ENCODE results near the gene BTNL2. TPM values are rescaled to one million over a fixed set of nuclear protein-coding genes. Genes with fewer than 3 reads are reported as not detected.
A peak's percentile ranks its signal among the peaks of the same experiment; 100 is the strongest.

The BTNL2 gene
- polyA plus RNA-seq, 1 experiment: not detected

- H3K27me3 ChIP-seq (ENCODE audit: control insufficient read depth, insufficient read depth, low read length): peaks cover 3% of the 10 kb centered on the region
- no peaks in the 10 kb centered on the region for H3K36me3 ChIP-seq (ENCODE audit: control insufficient read depth, insufficient read depth, low read length)
- no peak for DNase-seq (ENCODE audit: low read depth)
- peak; percentile 96 for TF ChIP-seq CTCF (IDR thresholded peaks at IDR 0.05; ENCODE audit: insufficient read depth, low read depth, low read length)
- ChIA-PET POLR2A (no interaction called here), CTCF (interaction anchor here (0.7 to 5.5 kb wide), 12 partner anchors 9 to 453 kb away, joined by 3 to 53 read pairs (median 4); partner anchors contain the start of gene BTNL2)
- no peak overlapping the region for H3K4me3 ChIP-seq (ENCODE audit: low read depth, low read length)
These were observed 8.6 kb upstream of the BTNL2 start for GRCh38 chr6:32415521-32416019.

- POLR2A ChIA-PET: no interaction called here
- H3K4me3 ChIP-seq (ENCODE audit: low read depth, low read length): no peak overlapping the region
These were observed 6.6 kb upstream of the BTNL2 start for GRCh38 chr6:32413427-32414047.

GRCh38 chr6:32411566-32412327 is 4.8 kb upstream of the BTNL2 start:
- H3K36me3 ChIP-seq (ENCODE audit: control insufficient read depth, insufficient read depth, low read length): no peaks in the 10 kb centered on the region
- peaks cover 5% of the 10 kb centered on the region for H3K27me3 ChIP-seq (ENCODE audit: control insufficient read depth, insufficient read depth, low read length)
- no peak for DNase-seq (ENCODE audit: low read depth)
- ChIA-PET CTCF (interaction anchor here (0.8 to 5.5 kb wide), 5 partner anchors 13 to 382 kb away, joined by 3 to 46 read pairs (median 25); no protein-coding TSS in a partner anchor), POLR2A (no interaction called here)
- TF ChIP-seq CTCF (IDR thresholded peaks at IDR 0.05; ENCODE audit: insufficient read depth, low read depth, low read length): no peak
- H3K4me3 ChIP-seq (ENCODE audit: low read depth, low read length): no peak overlapping the region

More at GRCh38 chr6:32413427-32414047, 6.6 kb upstream of the BTNL2 start:
- peak; percentile 93 for TF ChIP-seq CTCF (IDR thresholded peaks at IDR 0.05; ENCODE audit: insufficient read depth, low read depth, low read length)
- peak; percentile 3 for DNase-seq (ENCODE audit: low read depth)
- H3K27me3 ChIP-seq (ENCODE audit: control insufficient read depth, insufficient read depth, low read length): peaks cover 3% of the 10 kb centered on the region
- CTCF ChIA-PET: interaction anchor here (0.6 to 5.5 kb wide), 30 partner anchors 10 to 662 kb away, joined by 3 to 53 read pairs (median 6); partner anchors contain the start of genes BTNL2, HLA-DMA and HLA-DPB1
- no peaks in the 10 kb centered on the region for H3K36me3 ChIP-seq (ENCODE audit: control insufficient read depth, insufficient read depth, low read length)

GRCh38 chr6:32410906-32411305 is 3.9 kb upstream of the BTNL2 start:
- no peak for DNase-seq (ENCODE audit: low read depth)
- H3K4me3 ChIP-seq (ENCODE audit: low read depth, low read length): no peak overlapping the region
- peaks cover 5% of the 10 kb centered on the region for H3K27me3 ChIP-seq (ENCODE audit: control insufficient read depth, insufficient read depth, low read length)
- no peak for TF ChIP-seq CTCF (IDR thresholded peaks at IDR 0.05; ENCODE audit: insufficient read depth, low read depth, low read length)
- POLR2A ChIA-PET: no interaction called here
- CTCF ChIA-PET: interaction anchor here (1.8 to 4.7 kb wide), 2 partner anchors 14 to 375 kb away, joined by 4 to 36 read pairs; no protein-coding TSS in a partner anchor
- no peaks in the 10 kb centered on the region for H3K36me3 ChIP-seq (ENCODE audit: control insufficient read depth, insufficient read depth, low read length)

- H3K36me3 ChIP-seq (ENCODE audit: control insufficient read depth, insufficient read depth, low read length): no peaks in the 10 kb centered on the region
- ChIA-PET CTCF (interaction anchor here (0.9 to 6.7 kb wide), 3 partner anchors 9 to 379 kb away, joined by 3 to 53 read pairs (median 4); no protein-coding TSS in a partner anchor), POLR2A (no interaction called here)
- no peak for DNase-seq (ENCODE audit: low read depth)
- peaks cover 6% of the 10 kb centered on the region; the same call in 1 of the 2 replicates for H3K27me3 ChIP-seq (ENCODE audit: control insufficient read depth, insufficient read depth, low read length)
- no peak for TF ChIP-seq CTCF (IDR thresholded peaks at IDR 0.05; ENCODE audit: insufficient read depth, low read depth, low read length)
- H3K4me3 ChIP-seq (ENCODE audit: low read depth, low read length): no peak overlapping the region
These were observed 784 bp downstream of the BTNL2 start for GRCh38 chr6:32406197-32406596.
